ENCODE measurements around the gene RAB9A.
"Not testable (repeated sequence)": the region's sequence is repeated elsewhere in the genome, so short reads cannot be mapped to it uniquely, and the experiment has no call there.

The RAB9A gene

GRCh38 chrX:13688958-13689740 lies at the start of gene RAB9A:
RAB9A (plus strand) TSS chrX:13689128; CDS start chrX:13708747, 19,619 bp downstream.
- peak; percentile 92 for DNase-seq

GRCh38 chrX:13641684-13642083 lies 47.2 kb upstream of the RAB9A start:
- not testable (repeated sequence) for DNase-seq

- DNase-seq: no peak
Observed at GRCh38 chrX:13645464-13646153, 43.3 kb upstream of the RAB9A start.

GRCh38 chrX:13646154-13646549 lies 42.8 kb upstream of the RAB9A start:
- peak; percentile 69 for DNase-seq

GRCh38 chrX:13647709-13648212 lies 41.2 kb upstream of the RAB9A start:
- DNase-seq: no peak

- not testable (repeated sequence) for DNase-seq
Observed at GRCh38 chrX:13648336-13648735, 40.6 kb upstream of the RAB9A start.

GRCh38 chrX:13649838-13650237 lies 39.1 kb upstream of the RAB9A start:
- DNase-seq: no peak

- DNase-seq: no peak
Observed at GRCh38 chrX:13650318-13650717, 38.6 kb upstream of the RAB9A start.

- no peak for DNase-seq
Observed at GRCh38 chrX:13651150-13651549, 37.8 kb upstream of the RAB9A start.

- DNase-seq: no peak
Observed at GRCh38 chrX:13652287-13652793, 36.6 kb upstream of the RAB9A start.

GRCh38 chrX:13652850-13653693 lies 35.9 kb upstream of the RAB9A start, which contains the start of gene TCEANC:
TCEANC (plus strand) TSS chrX:13653141; CDS start chrX:13662509, 9,368 bp downstream.
- peak; percentile 94 for DNase-seq

- no peak for DNase-seq
Observed at GRCh38 chrX:13654116-13654515, 34.8 kb upstream of the RAB9A start.

GRCh38 chrX:13655674-13656073 lies 33.3 kb upstream of the RAB9A start:
- DNase-seq: no peak

- no peak for DNase-seq
Observed at GRCh38 chrX:13658602-13659001, 30.3 kb upstream of the RAB9A start.

GRCh38 chrX:13659063-13659462 lies 29.9 kb upstream of the RAB9A start:
- DNase-seq: no peak

- DNase-seq: no peak
Observed at GRCh38 chrX:13661735-13662288, 27.1 kb upstream of the RAB9A start.

GRCh38 chrX:13662355-13662791 lies 26.6 kb upstream of the RAB9A start:
- DNase-seq: no peak

- DNase-seq: no peak
Observed at GRCh38 chrX:13664020-13664419, 24.9 kb upstream of the RAB9A start.

GRCh38 chrX:13666836-13667235 lies 22.1 kb upstream of the RAB9A start:
- DNase-seq: no peak

- DNase-seq: no peak
Observed at GRCh38 chrX:13667919-13668318, 21.0 kb upstream of the RAB9A start.

GRCh38 chrX:13669246-13669737 lies 19.6 kb upstream of the RAB9A start:
- no peak for DNase-seq

GRCh38 chrX:13669755-13670154 lies 19.2 kb upstream of the RAB9A start:
- DNase-seq: not testable (repeated sequence)

Measured in right forelimb (tissue), 1 donor.